Heart left ventricle (tissue), 16 donors: Measurements from ENCODE around the gene CD99L2. TPM values are rescaled to one million over a fixed set of nuclear protein-coding genes. Genes with fewer than 3 reads are reported as not detected.

Source experiments
- ATAC-seq, 4 donors: fragments of 200-7000 bp; cut with Tn5 transposase; one replicate each; pipeline ENCODE4 v1.9.1; 2020 to 2022; ENCODE audit warnings: moderate library complexity in 4 of 4, mild to moderate bottlenecking in 3 of 4, moderate number of reproducible peaks in 1 of 4
- DNase-seq, 5 donors: peaks; one replicate each; pipeline ENCODE4 v3.0.0-alpha.2; 2020
- H3K27ac ChIP-seq, 12 donors: fragments of 200-600 bp; sonication (generic) in 4 of 12; one replicate each; pipeline versions ENCODE4 v1.5.0 to v1.8.0; 2016 to 2022; ENCODE audit warnings: mild to moderate bottlenecking in 2 of 12
- H3K27me3 ChIP-seq, 9 donors: fragments of 200-600 bp; sonication (generic) in 2 of 9; one replicate each; pipeline versions ENCODE4 v1.5.1 to v1.8.0; 2016 to 2022; ENCODE audit warnings: mild to moderate bottlenecking in 3 of 9
- H3K36me3 ChIP-seq, 9 donors: fragments of 200-600 bp; sonication (generic) in 2 of 9; one replicate each; pipeline versions ENCODE4 v1.5.0 to v1.8.0; 2018 to 2022; ENCODE audit warnings: mild to moderate bottlenecking in 2 of 9
- H3K4me1 ChIP-seq, 12 donors: fragments of 200-600 bp; sonication (generic) in 4 of 12; one replicate each; pipeline versions ENCODE4 v1.5.0 to v1.8.0; 2016 to 2022; ENCODE audit warnings: mild to moderate bottlenecking in 3 of 12
- H3K4me3 ChIP-seq, 12 donors: fragments of 200-600 bp; sonication (generic) in 4 of 12; one replicate each; pipeline versions ENCODE4 v1.5.0 to v1.8.0; 2017 to 2022; ENCODE audit warnings: mild to moderate bottlenecking in 9 of 12, moderate library complexity in 4 of 12
- H3K9me3 ChIP-seq, 12 donors: fragments of 200-600 bp; sonication (generic) in 4 of 12; one replicate each; pipeline versions ENCODE4 v1.5.0 to v1.8.0; 2016 to 2022; ENCODE audit warnings: mild to moderate bottlenecking in 1 of 12
- CTCF ChIP-seq, 12 donors: fragments of 200-600 bp; sonication (generic) in 4 of 12; IDR thresholded peaks; one replicate each; pipeline versions ENCODE4 v1.5.0 to v1.8.0; 2018 to 2022; ENCODE audit warnings: antibody characterized with exemption in 12 of 12, mild to moderate bottlenecking in 5 of 12
- POLR2A ChIP-seq, 2 donors: fragments of 450-650 bp; IDR thresholded peaks; one replicate each; pipeline ENCODE4 v1.6.1; 2017; ENCODE audit warnings: antibody characterized with exemption in 2 of 2, mild to moderate bottlenecking in 2 of 2, moderate library complexity in 2 of 2
- WGBS, 4 donors: extraction: QIAGEN DNeasy Blood & Tissue Kit in 2 of 4; methylation state at CpG; one replicate each; pipeline versions ENCODE4 v1.1.5 to v1.1.7; 2013 to 2018; 5-methylcytosine and 5-hydroxymethylcytosine counted together
- intact Hi-C, 10 donors: fragments of 100-400 bp; cut with DNase I; formaldehyde crosslinking; loops; one replicate each; pipeline versions ENCODE4 v1.11.1 to v1.14.2; 2022
- polyA plus RNA-seq, 2 donors: library from polyadenylated mRNA; stranded (reverse); fragments of 200-250 nt; gene quantifications; one replicate each; pipeline ENCODE4 v1.2.3, GENCODE V29; 2013
- total RNA-seq, 9 donors: library from RNA; depleted of rRNA in 2 of 9; stranded (reverse); fragments of >200 nt in 2 of 9; fragmentation: NEBNext Ultra II Directional in 3 of 9; extraction: Animal tissue kit (Norgen Biotek cat#: 25700) in 3 of 9; gene quantifications; one replicate each; pipeline versions ENCODE4 v1.1.0 to v1.2.4, GENCODE V29; 2016 to 2023
- donor health status: ischemic (EF 13 %, LVEDD 7.1; RV severe dilation, severe dysfunction).
- donor health status: healthy with polysubstance abuse.
- donor health status: DM: no; HTN: yes; CAD: no.
- donor health status: DM: no; HTN: no; CAD: no.
- donor health status: ischemic (EF 25% LVEDD 6.9; RV normal size, moderate dysfunction).
- donor health status: ischemic (EF 25% LVEDD 5.7; RV mildly dilated, moderate dysfunction).
- donor health status: healthy.
- donor health status: DM: yes; HTN: yes; CAD: no.
- donor health status: ischemic (EF 35%, LVEDD 5.7; RV mildly dilated, moderate dysfunction).
- donor health status: nonischemic (EF 11% LVEDD 7.7; RV severe dilation, severe dysfunction).
- donor health status: DM: yes; HTN: yes; CAD: no.
- donor health status: PGD.
- donor health status: ischemic (EF 29% LVEDD 5.4; RV normal size, mild dysfunction).
- donor health status: nonischemic (EF 23%, LVEDD 6.1; RV moderate dilation, normal function).

CD99L2 gene
- total and polyA plus RNA-seq, 11 donors, result 51.9 to 115 (median 82.1) TPM

- intact Hi-C loops, result loop anchor here in 3 of 10 donors (10.0 kb wide), 3 partner anchors 78 to 488 kb away; partner anchors contain the start of genes HMGB3 (in 1 of the 3) and VMA21 (in 1 of the 3)
- DNase-seq (no peak), ATAC-seq (no peak)
- Histone ChIP-seq H3K36me3 (no peaks in the 10 kb centered on the region), H3K27me3 (no peaks in the 10 kb centered on the region), H3K27ac (no peak overlapping the region), H3K4me1 (no peaks in the 10 kb centered on the region), H3K9me3 (no peaks in the 10 kb centered on the region), H3K4me3 (no peak overlapping the region)
- WGBS, 4 donors, result 86 to 89% (median 88%) methylated on average over 6 of the region's 6 CpGs
- no peak for TF ChIP-seq POLR2A (IDR thresholded peaks at IDR 0.05)
- TF ChIP-seq CTCF (IDR thresholded peaks at IDR 0.05), result no peak
Observed at GRCh38 chrX:150906694-150907093, 8.2 kb upstream of the CD99L2 start.

GRCh38 chrX:150905293-150905692 lies 6.8 kb upstream of the CD99L2 start:
- H3K36me3 ChIP-seq, result no peaks in the 10 kb centered on the region
- TF ChIP-seq CTCF (IDR thresholded peaks at IDR 0.05) (no peak), POLR2A (IDR thresholded peaks at IDR 0.05) (no peak)
- no peaks in the 10 kb centered on the region for H3K4me1 ChIP-seq
- ATAC-seq (no peak), DNase-seq (no peak)
- no peak overlapping the region for H3K27ac ChIP-seq
- H3K27me3 ChIP-seq, result no peaks in the 10 kb centered on the region
- WGBS, 4 donors, result 69 to 87% (median 79%) methylated on average over 3 of the region's 3 CpGs
- intact Hi-C loops, result loop anchor here in 3 of 10 donors (10.0 kb wide), 3 partner anchors 80 to 490 kb away; partner anchors contain the start of genes HMGB3 (in 1 of the 3) and VMA21 (in 1 of the 3)
- H3K4me3 ChIP-seq, result no peak overlapping the region
- no peaks in the 10 kb centered on the region for H3K9me3 ChIP-seq

- H3K27ac ChIP-seq, result no peak overlapping the region
- no peaks in the 10 kb centered on the region for H3K36me3 ChIP-seq
- H3K4me3 ChIP-seq, result no peak overlapping the region
- ATAC-seq, result no peak
- no peak for TF ChIP-seq POLR2A (IDR thresholded peaks at IDR 0.05)
- no peak for TF ChIP-seq CTCF (IDR thresholded peaks at IDR 0.05)
- WGBS, 4 donors, result 57 to 80% (median 66%) methylated on average over 6 of the region's 6 CpGs
- no peaks in the 10 kb centered on the region for H3K9me3 ChIP-seq
- intact Hi-C loops, result loop anchor here in 3 of 10 donors (10.0 kb wide), 3 partner anchors 82 to 492 kb away; partner anchors contain the start of genes HMGB3 (in 1 of the 3) and VMA21 (in 1 of the 3)
- no peaks in the 10 kb centered on the region for H3K27me3 ChIP-seq
- H3K4me1 ChIP-seq, result peaks cover 0 to 6% (median 0%) of the 10 kb centered on the region in 12 donors
- DNase-seq, result no peak
Observed at GRCh38 chrX:150903110-150903508, 4.6 kb upstream of the CD99L2 start.

- Histone ChIP-seq H3K9me3 (no peaks in the 10 kb centered on the region), H3K4me3 (no peak overlapping the region), H3K27me3 (no peaks in the 10 kb centered on the region), H3K36me3 (no peaks in the 10 kb centered on the region), H3K27ac (no peak overlapping the region), H3K4me1 (peaks cover 0 to 7% (median 0%) of the 10 kb centered on the region in 12 donors)
- TF ChIP-seq POLR2A (IDR thresholded peaks at IDR 0.05) (no peak), CTCF (IDR thresholded peaks at IDR 0.05) (no peak)
- no peak for ATAC-seq
- 35 to 73% (median 56%) methylated on average over 7 of the region's 7 CpGs for WGBS, 4 donors
- no peak for DNase-seq
- intact Hi-C loops, result loop anchor here in 3 of 10 donors (10.0 kb wide), 3 partner anchors 82 to 492 kb away; partner anchors contain the start of genes HMGB3 (in 1 of the 3) and VMA21 (in 1 of the 3)
Observed at GRCh38 chrX:150902434-150903109, 4.1 kb upstream of the CD99L2 start.
